22Rv1 (cell line): Measurements from ENCODE around the gene ZBTB20.

Experiments used
- CTCF ChIP-seq: fragments of 450-650 bp; IDR thresholded peaks from 2 replicates; pipeline ENCODE4 v1.5.1; 2017; ENCODE audit warnings: mild to moderate bottlenecking
- ZFX ChIP-seq: fragments of 450-650 bp; IDR thresholded peaks from 2 replicates; pipeline ENCODE4 v1.6.1; 2017; ENCODE audit warnings: antibody characterized with exemption, borderline replicate concordance

GRCh38 chr3:114286266-114286665, 860.8 kb downstream of the ZBTB20 start:
- no peak for TF ChIP-seq CTCF
- TF ChIP-seq ZFX, result no peak
